HG02970 (cell line): ENCODE results near the gene CRTAC1.
A peak's percentile ranks its signal among the peaks of the same experiment; 100 is the strongest.

Source experiments
- ATAC-seq: cut with Tn5 transposase; IDR thresholded peaks from one replicate; pipeline ENCODE4 v1.9.1; 2021; ENCODE audit warnings: mild to moderate bottlenecking, moderate library complexity, moderate number of reproducible peaks; ENCODE audit not compliant: unreplicated experiment, low FRiP score

CRTAC1 gene

DNA sequence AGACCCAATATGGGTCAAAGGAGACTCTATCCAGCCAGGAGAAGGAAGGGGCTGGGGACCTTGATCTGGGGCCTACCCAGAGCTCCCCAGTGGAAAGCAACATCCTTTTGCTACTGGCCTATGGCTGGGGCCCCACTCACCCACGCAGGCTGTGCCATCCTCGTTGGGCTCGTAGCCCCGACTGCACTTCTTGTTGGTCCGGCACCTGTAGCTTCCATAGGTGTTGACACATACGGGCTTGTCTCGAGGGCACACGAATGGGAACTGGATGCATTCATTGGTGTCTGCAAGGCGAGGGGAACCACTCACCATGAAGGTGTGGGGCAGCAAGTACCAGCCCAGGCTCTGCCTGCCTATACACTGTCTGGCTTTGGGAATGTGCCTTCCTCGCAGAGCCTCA, 150.3 kb downstream of the CRTAC1 start:
- no peak for ATAC-seq

DNA sequence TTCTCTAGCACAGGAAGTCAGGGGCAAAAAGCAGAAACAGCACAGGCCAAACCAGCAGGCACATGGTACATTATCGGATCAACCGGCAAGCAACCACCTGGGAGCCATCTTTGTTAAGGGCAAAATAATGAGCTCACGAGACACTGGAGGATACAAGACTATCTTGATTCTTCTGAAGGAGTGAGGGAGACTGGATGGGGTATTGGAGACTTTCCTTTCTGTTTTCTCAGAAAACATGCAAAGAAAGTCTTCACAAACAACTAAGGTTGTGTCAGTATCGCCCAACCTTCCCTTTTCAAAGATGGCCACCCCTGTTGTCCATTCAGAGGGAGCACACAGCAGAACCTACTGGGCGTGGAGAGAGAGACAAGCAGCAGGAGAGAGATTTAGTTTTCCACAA, 151.2 kb downstream of the CRTAC1 start:
- no peak for ATAC-seq

GRCh38 chr10:97876402-97876801, 154.0 kb downstream of the CRTAC1 start:
- ATAC-seq, result no peak

GRCh38 chr10:97875391-97875790, 155.0 kb downstream of the CRTAC1 start:
- ATAC-seq, result no peak

DNA sequence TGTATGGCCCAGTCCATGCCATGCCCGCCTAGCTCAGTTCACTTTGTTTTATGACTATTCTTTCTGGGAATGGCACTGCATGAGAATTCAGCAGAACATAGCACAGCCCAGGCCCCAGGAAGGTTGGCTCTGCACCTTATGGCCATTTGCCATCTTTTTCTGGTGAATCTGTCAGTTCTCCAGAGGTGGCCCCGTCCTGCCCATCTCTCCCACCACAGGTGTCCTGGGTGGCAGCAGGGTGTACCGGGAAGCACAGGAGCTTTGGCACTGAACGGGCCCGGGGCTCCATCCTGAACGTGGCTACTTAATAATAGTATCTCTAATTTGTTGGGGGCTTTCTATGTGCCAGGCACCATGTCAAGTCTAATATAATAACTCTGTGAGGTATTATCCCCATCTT, 156.1 kb downstream of the CRTAC1 start:
- ATAC-seq, result no peak

- no peak for ATAC-seq
These were observed 156.9 kb downstream of the CRTAC1 start for GRCh38 chr10:97873569-97873968.

- no peak for ATAC-seq
These were observed 159.4 kb downstream of the CRTAC1 start for GRCh38 chr10:97870990-97871389.

- peak; percentile 66 for ATAC-seq
These were observed 161.1 kb downstream of the CRTAC1 start for GRCh38 chr10:97869091-97870042.

DNA sequence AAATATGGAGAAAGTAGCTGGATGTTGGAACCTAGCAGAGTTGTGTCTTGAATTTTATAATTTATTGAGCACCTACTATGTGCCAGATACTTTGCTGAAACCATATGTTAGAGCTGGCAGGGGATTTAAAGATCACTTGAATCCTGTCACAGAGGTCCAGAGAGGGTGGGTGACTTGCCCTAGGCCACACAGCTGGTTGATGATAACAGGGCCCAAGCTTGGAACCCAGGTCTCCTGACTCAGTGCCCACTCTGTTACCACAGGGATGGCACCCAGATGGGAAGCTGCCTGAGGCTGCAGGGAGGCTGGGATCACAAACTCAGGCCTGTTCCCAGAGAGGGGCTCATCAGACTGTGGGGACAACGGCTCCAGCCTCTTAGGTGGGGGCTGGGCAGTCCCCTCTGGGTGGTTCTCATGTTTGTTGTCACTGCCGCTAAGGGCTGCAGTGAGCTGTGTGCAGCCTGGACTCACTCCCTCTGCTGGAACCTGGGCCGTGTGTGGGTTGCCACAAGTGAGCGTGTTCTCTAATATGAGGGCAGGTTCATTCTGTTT, 162.2 kb downstream of the CRTAC1 start:
- ATAC-seq, result no peak

DNA sequence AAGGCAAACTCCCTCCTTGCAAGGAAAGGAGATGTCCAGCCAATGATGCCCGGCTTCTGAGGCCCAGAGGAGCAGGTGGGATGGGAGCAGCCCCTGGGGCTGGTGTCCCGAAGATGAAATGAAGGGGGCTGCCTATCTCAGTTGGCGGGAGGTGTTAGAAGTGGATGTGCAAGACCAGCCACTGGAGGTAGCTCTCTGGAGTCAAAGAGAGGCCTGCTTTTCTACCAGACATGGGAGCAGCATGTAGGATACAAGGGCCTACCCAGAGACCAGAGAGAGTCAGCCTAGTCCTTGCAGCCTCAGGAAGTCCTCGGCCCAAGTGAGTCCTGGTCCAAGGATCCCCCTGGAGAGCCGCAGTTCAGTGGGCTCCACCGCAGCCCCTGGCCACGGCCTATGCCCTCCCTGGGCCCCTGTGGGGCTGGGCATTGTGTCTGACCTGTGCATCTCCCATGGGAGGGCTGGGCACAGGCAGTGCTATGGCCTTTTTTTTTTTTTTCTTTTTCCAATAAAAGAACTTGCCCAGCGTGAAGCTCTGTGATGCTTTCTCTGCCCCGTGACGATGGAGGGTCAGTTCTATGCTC, 163.1 kb downstream of the CRTAC1 start:
- no peak for ATAC-seq

- ATAC-seq, result no peak
These were observed 163.7 kb downstream of the CRTAC1 start for GRCh38 chr10:97866524-97867219.

- ATAC-seq, result no peak
These were observed 164.9 kb downstream of the CRTAC1 start for GRCh38 chr10:97865488-97865887.

DNA sequence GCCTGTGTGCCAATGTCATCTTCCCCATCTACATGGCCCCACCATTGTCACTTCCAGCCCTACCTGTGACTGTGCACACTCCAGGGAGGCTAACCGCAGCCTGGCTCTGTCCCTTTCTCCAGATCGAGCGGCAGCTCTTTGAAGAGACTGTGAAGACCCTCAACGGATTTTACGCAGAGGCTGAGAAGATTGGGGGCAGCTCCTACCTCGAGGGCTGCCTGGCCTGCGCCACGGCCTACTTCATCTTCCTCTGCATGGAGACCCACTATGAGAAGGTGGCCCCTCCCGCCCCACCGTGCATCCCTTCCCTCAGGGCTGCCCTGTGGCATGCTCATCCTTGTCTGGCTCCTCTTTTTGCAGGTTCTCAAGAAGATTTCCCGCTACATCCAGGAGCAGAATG, 166.6 kb downstream of the CRTAC1 start:
- ATAC-seq, result no peak

DNA sequence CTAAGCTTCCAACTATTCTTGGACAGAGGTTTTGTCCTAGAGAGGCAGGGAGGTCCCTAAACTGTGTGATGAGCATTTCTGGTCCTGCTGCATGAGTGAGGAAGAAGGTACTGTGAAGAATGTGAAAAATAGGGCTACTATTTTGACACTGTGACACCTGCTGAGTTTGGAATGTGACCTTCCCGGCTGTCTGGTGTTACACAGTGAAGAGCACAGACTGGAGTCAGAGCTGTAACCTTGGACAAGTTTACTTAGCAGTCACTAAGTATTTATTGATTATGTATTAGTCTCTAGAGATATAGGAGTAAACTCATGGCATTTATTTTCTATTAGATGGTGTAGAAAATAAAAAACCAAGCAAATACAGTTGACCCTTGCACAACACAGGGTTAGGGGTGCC, 168.5 kb downstream of the CRTAC1 start:
- no peak for ATAC-seq

DNA sequence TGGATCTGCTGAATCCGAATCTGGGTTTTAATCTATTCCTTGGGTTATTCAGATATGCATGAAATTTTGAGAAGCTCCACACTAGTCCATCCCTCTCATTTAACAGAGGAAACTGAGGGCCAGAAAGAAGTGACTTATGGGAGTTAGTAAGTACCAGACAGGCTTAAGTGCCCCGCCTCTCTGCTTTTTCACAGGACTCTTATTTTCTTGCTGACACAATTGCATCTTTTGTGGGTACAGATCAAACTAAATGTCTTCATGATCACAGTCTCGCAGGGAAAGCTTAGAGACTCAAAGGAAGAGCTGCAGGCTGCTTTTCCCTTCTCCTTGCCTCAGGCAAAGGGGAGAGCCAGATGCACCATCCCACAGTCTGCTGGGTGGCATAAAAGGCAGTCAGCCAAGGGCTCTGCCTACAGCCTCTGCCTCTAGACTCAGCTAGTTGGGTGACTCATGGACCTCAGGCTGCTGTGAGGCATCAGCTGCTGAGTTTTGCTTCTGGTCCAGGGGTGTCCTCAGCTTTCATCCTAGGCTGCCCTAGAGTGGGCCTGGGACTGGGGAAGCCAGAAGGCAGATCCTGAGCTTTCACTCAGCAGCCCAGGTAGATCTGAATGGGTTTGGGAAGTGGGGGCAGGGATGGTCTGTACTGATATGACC, 169.2 kb downstream of the CRTAC1 start:
- ATAC-seq, result no peak

DNA sequence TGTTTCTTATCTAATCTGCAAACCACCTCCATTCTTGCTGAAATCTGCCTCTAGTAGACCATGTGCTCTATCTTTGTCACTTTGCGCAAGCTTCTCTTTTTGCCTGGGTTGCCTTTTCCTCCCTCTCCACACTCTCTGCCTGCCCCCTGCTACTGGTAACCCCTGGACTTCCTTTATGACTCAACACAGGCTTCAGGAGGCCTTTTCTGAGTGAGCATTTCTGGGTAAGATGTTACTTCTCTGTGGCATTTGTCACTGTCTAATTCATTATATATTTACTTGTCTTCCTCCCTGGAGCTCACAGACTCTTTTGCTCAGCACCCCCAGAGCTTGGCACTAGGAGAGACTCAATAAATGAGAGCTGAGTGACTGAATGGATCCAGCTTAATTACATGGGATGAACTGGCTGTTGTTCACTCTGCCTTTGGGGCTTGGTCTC, 172.4 kb downstream of the CRTAC1 start:
- ATAC-seq, result no peak

GRCh38 chr10:97854743-97855142, 175.7 kb downstream of the CRTAC1 start:
- no peak for ATAC-seq

GRCh38 chr10:97852840-97853405, 177.5 kb downstream of the CRTAC1 start:
- ATAC-seq, result no peak

DNA sequence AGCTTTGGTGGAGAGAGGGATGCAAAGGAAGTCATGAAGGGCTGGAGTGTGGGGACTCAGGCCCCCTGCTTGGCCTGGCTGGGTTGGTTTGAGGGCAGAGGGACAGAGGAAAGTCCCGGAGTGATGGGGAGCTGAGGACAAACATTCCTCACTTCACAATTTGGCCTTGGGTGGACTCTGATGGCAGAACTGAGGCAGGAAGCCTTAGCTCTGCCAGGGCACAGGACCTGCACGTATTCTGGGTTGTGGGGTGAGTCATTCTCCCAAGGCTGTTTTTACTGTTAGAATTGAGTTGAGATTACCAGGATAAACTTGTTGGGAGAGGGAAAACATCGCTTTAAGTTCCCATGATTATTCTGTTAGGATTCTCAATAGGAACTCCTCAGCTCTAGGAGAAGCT, 178.1 kb downstream of the CRTAC1 start:
- no peak for ATAC-seq

DNA sequence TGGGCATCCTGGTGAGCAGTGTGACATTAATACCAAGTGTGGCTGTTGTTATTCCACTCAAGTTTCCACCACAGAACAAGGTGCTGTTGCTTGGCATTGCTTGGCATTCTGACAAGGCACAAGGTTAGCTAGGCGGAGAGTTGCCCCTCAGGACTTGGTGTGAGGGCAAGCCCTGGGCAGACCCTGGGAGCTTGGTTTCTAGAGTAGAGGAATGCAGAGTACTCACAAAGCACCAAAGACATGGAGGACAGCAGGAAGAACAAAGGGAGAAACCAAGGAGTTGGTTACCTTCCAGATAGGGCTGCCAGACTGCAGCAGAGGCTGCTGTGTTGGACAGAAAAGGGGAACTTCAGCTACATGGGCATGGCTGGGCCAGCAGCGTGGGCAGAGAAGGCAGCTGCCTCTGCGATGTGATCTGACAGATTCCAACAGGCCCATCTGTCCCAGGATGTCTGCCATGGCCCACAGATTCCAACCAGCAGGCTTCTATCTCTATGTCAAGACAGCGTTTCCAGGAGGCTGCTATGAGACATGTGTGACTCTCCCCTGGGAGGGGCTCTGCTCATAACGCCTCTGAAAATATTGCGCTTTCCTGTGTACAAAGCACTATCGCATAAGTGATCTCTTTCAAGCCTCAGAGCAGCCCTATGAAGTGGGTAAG, 178.9 kb downstream of the CRTAC1 start:
- ATAC-seq, result no peak
